Activated CD8-positive, alpha-beta memory T cell treated with anti-CD3 and anti-CD28 coated beads, Interleukin-2, amount 50 U/mL, for 1 hour (primary cell): ENCODE results near the gene ENTPD2.
"Not testable (repeated sequence)": the region's sequence is repeated elsewhere in the genome, so short reads cannot be mapped to it uniquely, and the experiment has no call there.

ENCODE experiments used
- DNase-seq: peaks from one replicate; pipeline ENCODE4 v3.0.0-alpha.2; 2020; ENCODE audit errors: extremely low read depth

The ENTPD2 gene

GRCh38 chr9:137015976-137016375 is 37.9 kb downstream of the ENTPD2 start:
- DNase-seq, result no peak

GRCh38 chr9:137015540-137015930 is 38.3 kb downstream of the ENTPD2 start:
- DNase-seq, result no peak

- no peak for DNase-seq
Measured at GRCh38 chr9:137014776-137015539, 38.9 kb downstream of the ENTPD2 start.

GRCh38 chr9:137014166-137014565 is 39.7 kb downstream of the ENTPD2 start:
- no peak for DNase-seq

GRCh38 chr9:137013571-137013940 is 40.3 kb downstream of the ENTPD2 start:
- DNase-seq, result no peak

- DNase-seq, result no peak
Measured at GRCh38 chr9:137012694-137013570, 40.9 kb downstream of the ENTPD2 start.

GRCh38 chr9:137011907-137012675 is 41.8 kb downstream of the ENTPD2 start:
- no peak for DNase-seq

- DNase-seq, result no peak
Measured at GRCh38 chr9:137011156-137011555, 42.7 kb downstream of the ENTPD2 start.

- DNase-seq, result no peak
Measured at GRCh38 chr9:137009938-137010732, 43.7 kb downstream of the ENTPD2 start.

GRCh38 chr9:137009217-137009616 is 44.6 kb downstream of the ENTPD2 start:
- DNase-seq, result no peak

GRCh38 chr9:137008312-137008711 is 45.5 kb downstream of the ENTPD2 start:
- DNase-seq, result no peak

- DNase-seq, result no peak
Measured at GRCh38 chr9:137007816-137008270, 46.0 kb downstream of the ENTPD2 start.

- no peak for DNase-seq
Measured at GRCh38 chr9:137007108-137007815, 46.6 kb downstream of the ENTPD2 start.

GRCh38 chr9:137006116-137007003 is 47.5 kb downstream of the ENTPD2 start:
- DNase-seq, result no peak

- DNase-seq, result not testable (repeated sequence)
Measured at GRCh38 chr9:137004285-137004684, 49.6 kb downstream of the ENTPD2 start.

GRCh38 chr9:137002646-137003041 is 51.2 kb downstream of the ENTPD2 start:
- DNase-seq, result no peak

GRCh38 chr9:137001857-137002645 is 51.8 kb downstream of the ENTPD2 start:
- DNase-seq, result no peak

GRCh38 chr9:137000177-137000930 is 53.5 kb downstream of the ENTPD2 start:
- DNase-seq, result no peak
